Esophagus (tissue), 2 donors: ENCODE data around the gene TMEM72. TPM values are rescaled to one million over a fixed set of nuclear protein-coding genes. Genes with fewer than 3 reads are reported as not detected.

ENCODE experiments used
- H3K27ac ChIP-seq, 2 donors: one replicate each; pipeline ENCODE4 v1.5.1; 2013; ENCODE audit warnings: low read depth in 2 of 2, mild to moderate bottlenecking in 2 of 2, inconsistent platforms in 1 of 2, low read length in 1 of 2, moderate library complexity in 1 of 2
- H3K27me3 ChIP-seq, 2 donors: one replicate each; pipeline ENCODE4 v1.6.1; 2013; ENCODE audit warnings: low read length in 2 of 2, control low read depth in 1 of 2, mild to moderate bottlenecking in 1 of 2; ENCODE audit not compliant: insufficient read depth in 2 of 2, control insufficient read depth in 1 of 2
- H3K36me3 ChIP-seq, 2 donors: one replicate each; pipeline ENCODE4 v1.6.1; 2013; ENCODE audit warnings: low read length in 1 of 2; ENCODE audit not compliant: control insufficient read depth in 2 of 2, insufficient read depth in 2 of 2
- H3K4me1 ChIP-seq, 2 donors: one replicate each; pipeline ENCODE4 v1.6.1; 2013; ENCODE audit warnings: low read length in 1 of 2; ENCODE audit not compliant: control insufficient read depth in 2 of 2, insufficient read depth in 2 of 2
- H3K4me3 ChIP-seq, 2 donors: one replicate each; pipeline ENCODE4 v1.5.1; 2013; ENCODE audit warnings: low read length in 2 of 2, mild to moderate bottlenecking in 2 of 2, low read depth in 1 of 2, moderate library complexity in 1 of 2
- H3K9me3 ChIP-seq, 2 donors: one replicate each; pipeline ENCODE4 v1.6.1; 2013; ENCODE audit warnings: mild to moderate bottlenecking in 2 of 2, low read depth in 1 of 2, low read length in 1 of 2, moderate library complexity in 1 of 2; ENCODE audit not compliant: control insufficient read depth in 2 of 2, insufficient read depth in 1 of 2
- WGBS, 2 donors: extraction: QIAGEN DNeasy Blood & Tissue Kit; methylation state at CpG; one replicate each; pipeline ENCODE4 v1.1.7; 2013; 5-methylcytosine and 5-hydroxymethylcytosine counted together
- polyA plus RNA-seq, 2 donors: library from polyadenylated mRNA; stranded (reverse); fragments of 200-250 nt; gene quantifications; one replicate each; pipeline ENCODE4 v1.2.3, GENCODE V29; 2013
- donor health status: healthy with polysubstance abuse.
- donor health status: Bipolar disorder and iron deficiency.

The TMEM72 gene
- polyA plus RNA-seq, 2 donors = not detected

DNA sequence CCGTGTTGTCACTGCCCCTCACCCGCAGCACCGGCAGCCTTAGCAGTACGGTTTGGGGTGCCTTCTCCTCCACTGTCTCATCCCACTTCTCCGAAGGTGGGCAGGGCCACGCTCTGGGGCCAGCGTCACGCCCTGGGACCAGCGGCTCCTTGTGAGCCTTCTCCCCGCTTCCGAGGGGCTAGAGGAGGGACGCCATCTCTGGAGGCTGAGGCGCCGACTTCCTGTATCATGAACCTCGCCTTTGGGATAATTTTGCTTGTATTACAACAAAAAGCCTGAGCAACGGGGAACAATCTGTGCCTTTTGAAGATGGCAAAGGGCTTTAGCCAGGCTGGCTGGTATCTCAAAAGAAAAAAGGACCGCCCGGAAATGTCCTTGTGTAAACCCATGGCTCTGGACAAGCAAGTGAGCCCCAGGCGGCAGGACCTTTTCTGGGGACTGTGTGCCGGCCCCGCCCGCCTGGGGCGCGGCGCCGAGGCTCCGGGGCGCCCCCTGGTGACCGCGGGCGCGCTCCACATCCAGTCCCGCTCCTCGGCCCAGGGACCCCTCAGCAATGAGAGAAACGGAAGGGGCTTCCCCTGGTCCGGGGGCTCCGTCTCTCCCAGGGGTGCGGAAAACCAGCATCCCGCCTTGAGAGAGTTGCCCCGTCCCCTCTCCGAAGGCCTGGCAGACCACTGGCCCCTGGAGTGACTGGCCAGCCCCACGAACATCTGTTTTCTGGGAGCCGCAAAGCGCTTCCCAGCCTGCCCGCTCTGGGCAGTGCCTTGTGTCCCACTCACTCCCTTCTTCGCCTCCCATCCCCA is 63.7 kb downstream of the TMEM72 start:
- peaks cover 0 to 11% of the 10 kb centered on the region in 2 donors for H3K36me3 ChIP-seq
- WGBS, 2 donors = 3 to 5% methylated on average over 43 to 46 of the region's 46 CpGs
- no peaks in the 10 kb centered on the region for H3K27me3 ChIP-seq
- H3K9me3 ChIP-seq = no peaks in the 10 kb centered on the region
- peak overlapping the region; percentile 42 to 45 for H3K4me3 ChIP-seq
- H3K27ac ChIP-seq = peak overlapping the region; percentile 69 to 79
- peaks cover 17 to 18% of the 10 kb centered on the region in 2 donors for H3K4me1 ChIP-seq

DNA sequence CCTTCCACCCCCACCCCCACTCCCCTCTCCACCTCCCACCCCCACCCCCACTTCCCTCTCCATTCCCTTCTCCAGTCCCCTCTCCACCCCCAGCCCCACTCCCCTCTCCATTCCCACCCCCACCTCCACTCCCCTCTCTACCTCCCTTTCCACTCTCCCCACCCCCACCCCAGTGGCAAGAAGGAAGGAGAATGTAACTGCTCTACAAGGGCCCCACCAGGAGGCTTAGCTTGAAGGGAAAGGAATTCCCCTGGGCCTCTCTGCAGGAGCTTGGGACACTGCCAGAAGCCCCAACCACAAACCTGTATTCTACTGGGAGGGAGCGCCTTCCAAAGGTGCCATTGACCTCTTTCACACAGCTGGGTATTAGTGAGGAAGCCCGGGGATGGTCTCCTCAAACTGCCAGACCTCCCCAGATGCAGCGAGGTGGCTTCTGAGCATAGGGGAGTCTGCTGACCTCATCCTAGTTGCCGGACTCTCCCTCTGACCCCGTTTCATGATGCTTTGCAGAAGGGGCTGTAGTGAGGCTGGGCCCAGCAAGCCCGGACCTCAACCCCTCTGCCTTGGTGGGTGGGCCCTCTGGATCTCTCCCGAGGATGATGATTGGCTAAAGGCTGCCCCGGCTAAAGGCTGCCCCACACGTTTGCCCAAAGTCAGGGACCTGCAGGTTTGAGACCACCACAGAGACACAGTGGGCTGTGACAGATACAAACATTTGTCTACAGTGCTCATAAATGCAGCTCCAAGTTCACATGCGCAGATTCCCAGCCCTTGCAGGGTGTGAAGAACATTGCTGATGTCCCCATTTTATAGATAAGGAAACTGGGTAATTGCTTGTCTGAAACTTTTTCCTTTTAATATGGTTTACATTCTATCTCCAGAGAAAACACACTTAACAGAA is 64.5 kb downstream of the TMEM72 start:
- H3K4me1 ChIP-seq = peaks cover 23 to 24% of the 10 kb centered on the region in 2 donors

DNA sequence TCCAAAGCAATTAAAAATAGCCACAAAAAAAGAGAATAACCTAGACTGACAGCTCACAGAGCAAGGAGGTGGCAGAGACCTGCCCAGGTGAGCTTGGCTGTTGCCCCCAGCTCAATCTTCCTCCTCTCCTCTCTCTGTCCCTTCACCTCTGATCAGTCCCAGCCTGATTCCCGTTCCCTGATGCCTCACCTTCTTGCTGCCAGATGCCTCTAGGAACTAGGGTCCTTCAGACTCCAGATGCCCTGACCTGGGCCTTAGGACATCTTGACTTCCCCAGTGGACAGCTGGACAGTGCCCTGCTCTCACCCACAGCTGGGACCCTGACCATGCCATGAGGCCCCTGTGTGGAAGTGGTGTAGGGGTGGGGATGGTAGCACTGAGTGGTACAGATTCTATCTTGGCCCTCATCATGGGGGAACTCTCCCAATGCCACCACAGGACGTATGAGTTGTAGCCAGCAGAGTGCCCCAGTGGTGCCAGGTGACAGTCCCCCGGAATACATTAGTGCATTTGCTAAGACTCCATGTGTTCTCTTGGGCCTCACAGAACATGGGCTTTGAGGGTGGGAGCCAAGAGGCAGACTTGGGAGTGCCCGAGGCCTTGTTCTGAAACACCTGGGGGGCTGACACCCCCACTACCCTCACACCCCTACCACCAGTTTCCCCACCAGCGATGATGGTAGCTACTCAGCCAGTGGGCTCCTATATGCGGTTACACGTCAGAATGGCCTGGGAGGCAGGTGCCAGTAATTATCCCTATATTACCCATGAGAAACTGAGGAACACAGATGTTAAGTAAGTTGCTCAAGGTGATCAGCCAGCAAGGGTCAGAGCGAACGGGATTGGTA is 65.4 kb downstream of the TMEM72 start:
- H3K4me1 ChIP-seq = peaks cover 24 to 27% of the 10 kb centered on the region in 2 donors
- peak overlapping the region in 1 of 2 donors; percentile 89 for H3K27ac ChIP-seq
- H3K9me3 ChIP-seq = no peaks in the 10 kb centered on the region
- H3K4me3 ChIP-seq = peak overlapping the region; percentile 36 to 59
- no peaks in the 10 kb centered on the region for H3K27me3 ChIP-seq
- H3K36me3 ChIP-seq = peaks cover 0 to 5% of the 10 kb centered on the region in 2 donors
- WGBS, 2 donors = 72 to 77% methylated on average over 9 of the region's 9 CpGs

More for the DNA sequence above, 64.5 kb downstream of the TMEM72 start:
- no peaks in the 10 kb centered on the region for H3K27me3 ChIP-seq
- H3K27ac ChIP-seq = peak overlapping the region; percentile 29 to 79
- 49 to 50% methylated on average over 10 of the region's 10 CpGs for WGBS, 2 donors
- H3K9me3 ChIP-seq = no peaks in the 10 kb centered on the region
- peaks cover 0 to 5% of the 10 kb centered on the region in 2 donors for H3K36me3 ChIP-seq
- H3K4me3 ChIP-seq = peak overlapping the region in 1 of 2 donors; percentile 18

DNA sequence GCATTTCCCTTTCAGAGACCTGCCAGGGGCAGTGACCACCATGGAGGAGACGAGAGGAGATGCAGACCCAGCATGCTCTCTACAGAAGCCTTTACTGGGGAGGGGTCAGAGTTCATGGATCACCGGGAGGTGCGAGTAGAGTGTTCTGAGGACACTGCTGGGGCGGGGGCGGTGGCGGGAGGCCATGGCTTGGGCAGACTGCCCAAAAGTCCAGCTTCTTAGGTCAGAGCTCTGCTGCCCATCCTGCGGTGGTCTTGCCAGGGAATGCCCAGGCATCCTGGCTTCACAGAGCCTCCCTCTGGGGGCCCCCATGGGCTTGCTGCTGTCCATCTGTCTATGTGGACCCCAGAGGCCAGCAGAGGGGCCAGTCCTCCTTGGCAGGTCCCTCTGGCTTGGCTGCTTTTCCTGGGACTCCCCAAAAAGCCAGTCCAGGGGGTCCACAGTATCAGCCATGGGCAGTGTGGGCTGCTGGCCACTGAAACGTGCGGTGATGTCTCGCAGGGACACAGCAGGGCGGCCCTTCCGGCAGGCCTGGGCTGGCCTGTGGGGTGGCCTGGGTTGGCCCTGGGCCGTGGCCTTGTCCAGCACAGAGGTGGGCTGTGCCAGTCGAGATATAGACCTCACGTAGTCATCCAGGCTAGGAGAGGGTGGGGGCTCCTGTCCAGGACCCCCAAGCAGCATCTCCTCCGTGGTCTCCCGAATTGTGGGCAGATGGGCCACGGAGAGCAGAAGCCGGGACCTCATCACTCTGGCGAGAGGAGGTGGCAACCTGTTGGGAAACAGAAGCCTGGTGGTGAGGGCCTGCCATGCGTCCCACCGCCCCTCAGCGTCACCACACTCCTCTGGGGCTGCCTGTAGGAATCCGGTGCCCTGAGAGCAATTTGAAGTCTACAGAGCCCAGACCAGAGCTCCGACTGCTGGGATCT is 66.4 kb downstream of the TMEM72 start:
- peak overlapping the region; percentile 63 to 89 for H3K27ac ChIP-seq
- H3K27me3 ChIP-seq = no peaks in the 10 kb centered on the region
- no peaks in the 10 kb centered on the region for H3K9me3 ChIP-seq
- WGBS, 2 donors = 53 to 72% methylated on average over 25 of the region's 25 CpGs
- peak overlapping the region; percentile 36 to 59 for H3K4me3 ChIP-seq
- peaks cover 0 to 5% of the 10 kb centered on the region in 2 donors for H3K36me3 ChIP-seq
- H3K4me1 ChIP-seq = peaks cover 26 to 36% of the 10 kb centered on the region in 2 donors

DNA sequence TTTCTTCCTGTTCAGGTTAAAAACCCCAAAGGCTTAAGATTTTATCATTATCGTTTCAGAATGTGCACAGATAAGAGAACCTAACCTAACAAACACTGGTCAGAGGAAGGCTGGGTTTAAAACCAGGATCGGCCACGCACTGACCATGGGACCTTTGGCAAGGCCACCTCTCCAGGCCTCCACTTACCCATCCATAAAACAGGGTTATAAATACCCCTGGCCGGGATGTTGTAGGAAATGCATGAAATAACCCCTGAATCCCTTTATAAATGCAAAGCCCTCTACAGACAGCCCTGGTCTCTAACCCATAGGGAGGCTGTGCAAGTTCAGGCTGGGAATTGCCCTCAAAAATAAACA is 67.1 kb downstream of the TMEM72 start:
- peaks cover 26 to 37% of the 10 kb centered on the region in 2 donors for H3K4me1 ChIP-seq
- peak overlapping the region; percentile 36 to 59 for H3K4me3 ChIP-seq
- H3K9me3 ChIP-seq = no peaks in the 10 kb centered on the region
- no peaks in the 10 kb centered on the region for H3K27me3 ChIP-seq
- 27 to 36% methylated on average over 4 of the region's 4 CpGs for WGBS, 2 donors
- H3K27ac ChIP-seq = peak overlapping the region; percentile 63 to 89
- peaks cover 0 to 5% of the 10 kb centered on the region in 2 donors for H3K36me3 ChIP-seq

DNA sequence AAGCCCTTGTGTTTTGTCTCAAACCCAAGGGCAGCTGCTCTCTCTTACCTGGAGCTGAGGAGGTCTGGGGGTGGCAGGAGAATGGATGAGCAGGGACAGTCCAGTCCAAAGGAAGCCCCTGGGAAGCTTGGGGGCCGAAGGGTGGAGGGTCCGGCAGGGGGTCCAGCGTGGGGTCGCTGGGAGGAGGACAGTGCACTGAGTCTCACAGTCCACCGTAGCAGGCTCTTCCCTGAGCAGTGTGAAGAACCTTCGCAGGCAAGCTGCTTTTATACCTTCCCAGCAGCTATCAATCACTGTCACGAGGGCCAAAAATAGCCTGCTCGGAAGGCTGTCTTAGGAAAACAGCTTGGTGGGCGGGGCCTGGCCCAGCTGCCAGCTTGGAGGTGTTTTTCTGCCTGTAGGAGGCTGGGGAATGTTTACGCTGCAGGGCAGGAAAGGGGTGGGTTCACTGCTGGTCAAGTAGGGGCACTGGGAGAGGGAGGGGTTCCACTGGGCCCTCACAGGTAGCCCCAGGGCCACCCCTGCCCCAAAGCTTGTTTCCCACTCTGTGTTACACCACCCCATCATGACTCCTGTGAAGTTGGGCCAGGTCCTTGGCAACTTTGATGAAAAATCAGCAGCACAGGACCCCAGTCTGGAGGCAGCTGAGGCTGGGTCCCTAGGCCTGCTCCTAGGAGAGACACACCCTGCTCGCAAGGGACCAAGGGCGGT is 67.6 kb downstream of the TMEM72 start, which contains the start of gene DEPP1:
DEPP1 (minus strand) TSS at position 240 of the 711 bp plus-strand sequence. CDS start 779 bp downstream, outside the sequence.
- H3K9me3 ChIP-seq = no peaks in the 10 kb centered on the region
- peaks cover 26 to 40% of the 10 kb centered on the region in 2 donors for H3K4me1 ChIP-seq

DNA sequence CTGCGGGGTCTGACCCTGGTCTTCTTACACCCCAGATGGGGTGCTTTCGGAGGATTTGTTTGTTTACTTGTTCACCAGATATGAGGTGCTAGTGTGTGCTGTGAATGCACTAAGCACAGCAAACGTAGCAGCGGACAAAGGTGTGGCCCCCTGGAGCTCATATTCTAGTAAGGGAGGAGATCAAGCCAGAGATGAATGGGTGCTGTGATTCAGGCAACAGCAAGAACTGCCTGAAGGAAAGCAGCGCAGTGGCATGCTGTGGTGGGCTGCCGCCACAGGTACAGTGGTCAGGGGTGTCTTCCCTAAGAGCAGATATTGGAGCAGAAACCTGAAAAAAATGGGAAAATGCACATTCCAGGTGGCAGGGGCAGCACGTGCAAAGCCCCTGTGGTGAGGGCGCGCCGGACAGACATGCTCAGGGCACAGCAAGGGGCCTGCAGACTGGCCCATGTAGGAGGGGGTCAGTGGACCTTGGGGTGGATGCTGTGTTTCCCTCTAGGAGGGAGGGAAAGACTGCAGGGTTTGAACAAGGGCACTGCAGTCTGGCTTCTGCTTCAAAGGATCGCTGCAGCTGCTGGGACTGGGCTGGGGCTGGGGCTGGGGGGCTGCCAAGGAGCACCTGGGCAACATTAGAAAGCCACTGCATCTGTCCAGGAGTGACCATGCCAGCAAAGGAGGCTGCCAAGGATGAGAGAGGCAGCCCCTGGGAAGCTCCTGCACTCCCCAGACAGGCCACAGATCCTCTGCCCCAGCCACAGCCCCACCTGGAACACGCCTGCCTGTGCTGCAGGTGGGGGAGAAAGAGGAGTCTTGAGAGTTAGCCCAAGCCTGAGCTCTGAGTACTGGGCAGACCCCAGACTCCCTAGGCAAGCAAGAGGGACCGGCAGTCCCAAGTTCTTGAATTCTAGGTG is 68.4 kb downstream of the TMEM72 start:
- Histone ChIP-seq H3K4me1 (peaks cover 26 to 38% of the 10 kb centered on the region in 2 donors), H3K27me3 (no peaks in the 10 kb centered on the region), H3K4me3 (no peak overlapping the region), H3K9me3 (no peaks in the 10 kb centered on the region), H3K27ac (peak overlapping the region; percentile 63 to 69), H3K36me3 (peaks cover 0 to 5% of the 10 kb centered on the region in 2 donors)
- WGBS, 2 donors = 73 to 77% methylated on average over 13 of the region's 13 CpGs

More for the DNA sequence above, 67.6 kb downstream of the TMEM72 start, which contains the start of gene DEPP1:
- H3K4me3 ChIP-seq = peak within 1 kb of the TSS; percentile 36 to 59
- 15 to 20% methylated on average over 12 of the region's 12 CpGs for WGBS, 2 donors
- peak within 1 kb of the TSS; percentile 63 to 89 for H3K27ac ChIP-seq
- H3K36me3 ChIP-seq = peaks cover 0 to 5% of the 10 kb centered on the region in 2 donors
- no peaks in the 10 kb centered on the region for H3K27me3 ChIP-seq
